Left lung (tissue), 10 donors: Measurements from ENCODE around the gene BCR. TPM values are rescaled to one million over a fixed set of nuclear protein-coding genes. Genes with fewer than 3 reads are reported as not detected.

Experiments
- ATAC-seq: fragments of 200-7000 bp; cut with Tn5 transposase; one replicate; pipeline ENCODE4 v1.9.1; 2020; ENCODE audit warnings: moderate library complexity
- DNase-seq, 4 donors: peaks; one replicate each; pipeline ENCODE4 v3.0.0-alpha.2; 2013 to 2020
- H3K27ac ChIP-seq, 2 donors: fragments of 200-600 bp; sonication (generic) in 1 of 2; one replicate each; pipeline versions ENCODE4 v1.5.0 to v1.8.0; 2020 to 2021
- H3K27me3 ChIP-seq, 2 donors: fragments of 200-600 bp; sonication (generic) in 1 of 2; one replicate each; pipeline versions ENCODE4 v1.5.0 to v1.8.0; 2020 to 2021
- H3K36me3 ChIP-seq, 2 donors: fragments of 200-600 bp; sonication (generic) in 1 of 2; one replicate each; pipeline versions ENCODE4 v1.5.0 to v1.8.0; 2020 to 2021
- H3K4me1 ChIP-seq, 2 donors: fragments of 200-600 bp; one replicate each; pipeline ENCODE4 v1.8.0; 2021
- H3K4me3 ChIP-seq, 2 donors: fragments of 200-600 bp; sonication (generic) in 1 of 2; one replicate each; pipeline versions ENCODE4 v1.5.0 to v1.8.0; 2020 to 2021; ENCODE audit warnings: mild to moderate bottlenecking in 1 of 2
- H3K9me3 ChIP-seq, 2 donors: fragments of 200-600 bp; sonication (generic) in 1 of 2; one replicate each; pipeline versions ENCODE4 v1.5.0 to v1.8.0; 2020 to 2021
- intact Hi-C, 2 donors: fragments of 100-400 bp; cut with DNase I; formaldehyde crosslinking; loops; one replicate each; pipeline versions ENCODE4 v1.11.2 to v1.14.2; 2022
- polyA plus RNA-seq, 6 donors: library from polyadenylated mRNA; unstranded; fragments of 120-200 nt; gene quantifications; one replicate each; pipeline ENCODE4 v1.2.1, GENCODE V29; 2013; ENCODE audit not compliant: insufficient read length in 6 of 6
- total RNA-seq, 2 donors: library from RNA; stranded (reverse); fragmentation: NEBNext Ultra II Directional; extraction: Animal tissue kit (Norgen Biotek cat#: 25700); gene quantifications; one replicate each; pipeline ENCODE4 v1.2.1, GENCODE V29; 2021
- TF ChIP-seq, protein P1 (sequence below), 2 donors: fragments of 200-600 bp; sonication (generic) in 1 of 2; IDR thresholded peaks; one replicate each; pipeline versions ENCODE4 v1.5.0 to v1.8.0; 2021; ENCODE audit warnings: antibody characterized with exemption in 2 of 2
- donor health status: DM: no; HTN: yes; CAD: no.
- donor health status: DM: no; HTN: no; CAD: no.

The BCR gene
- total and polyA plus RNA-seq, 8 donors: 41.1 to 70.4 (median 48.9) TPM

DNA sequence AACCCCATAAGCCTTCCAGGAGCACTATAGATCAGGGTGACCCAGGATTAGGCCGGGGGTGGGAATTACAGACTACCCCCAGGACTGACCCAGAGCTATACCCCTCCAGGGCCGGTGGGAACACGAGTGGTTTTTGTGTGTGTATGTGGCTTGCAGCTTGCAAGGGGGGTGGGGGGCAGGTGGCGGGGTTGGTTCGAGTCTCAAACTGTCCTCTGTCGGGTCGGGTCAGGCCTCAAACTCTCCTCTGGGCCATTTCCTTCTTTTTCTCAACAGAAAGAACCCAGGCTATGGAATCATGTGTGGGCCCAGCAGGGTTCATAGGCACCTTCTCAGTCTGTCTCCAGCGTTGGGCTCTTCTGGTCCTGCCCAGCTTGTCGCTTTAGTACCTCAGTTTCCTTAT is 58.4 kb downstream of the BCR start:
- Histone ChIP-seq H3K9me3 (no peaks in the 10 kb centered on the region), H3K27me3 (no peaks in the 10 kb centered on the region), H3K4me3 (no peak overlapping the region), H3K4me1 (peaks cover 14 to 69% of the 10 kb centered on the region in 2 donors), H3K36me3 (no peaks in the 10 kb centered on the region), H3K27ac (no peak overlapping the region)
- DNase-seq (no peak), ATAC-seq (no peak)
- TF ChIP-seq, protein P1, sequence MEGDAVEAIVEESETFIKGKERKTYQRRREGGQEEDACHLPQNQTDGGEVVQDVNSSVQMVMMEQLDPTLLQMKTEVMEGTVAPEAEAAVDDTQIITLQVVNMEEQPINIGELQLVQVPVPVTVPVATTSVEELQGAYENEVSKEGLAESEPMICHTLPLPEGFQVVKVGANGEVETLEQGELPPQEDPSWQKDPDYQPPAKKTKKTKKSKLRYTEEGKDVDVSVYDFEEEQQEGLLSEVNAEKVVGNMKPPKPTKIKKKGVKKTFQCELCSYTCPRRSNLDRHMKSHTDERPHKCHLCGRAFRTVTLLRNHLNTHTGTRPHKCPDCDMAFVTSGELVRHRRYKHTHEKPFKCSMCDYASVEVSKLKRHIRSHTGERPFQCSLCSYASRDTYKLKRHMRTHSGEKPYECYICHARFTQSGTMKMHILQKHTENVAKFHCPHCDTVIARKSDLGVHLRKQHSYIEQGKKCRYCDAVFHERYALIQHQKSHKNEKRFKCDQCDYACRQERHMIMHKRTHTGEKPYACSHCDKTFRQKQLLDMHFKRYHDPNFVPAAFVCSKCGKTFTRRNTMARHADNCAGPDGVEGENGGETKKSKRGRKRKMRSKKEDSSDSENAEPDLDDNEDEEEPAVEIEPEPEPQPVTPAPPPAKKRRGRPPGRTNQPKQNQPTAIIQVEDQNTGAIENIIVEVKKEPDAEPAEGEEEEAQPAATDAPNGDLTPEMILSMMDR (IDR thresholded peaks at IDR 0.05): no peak
- intact Hi-C loops: no loop called here

DNA sequence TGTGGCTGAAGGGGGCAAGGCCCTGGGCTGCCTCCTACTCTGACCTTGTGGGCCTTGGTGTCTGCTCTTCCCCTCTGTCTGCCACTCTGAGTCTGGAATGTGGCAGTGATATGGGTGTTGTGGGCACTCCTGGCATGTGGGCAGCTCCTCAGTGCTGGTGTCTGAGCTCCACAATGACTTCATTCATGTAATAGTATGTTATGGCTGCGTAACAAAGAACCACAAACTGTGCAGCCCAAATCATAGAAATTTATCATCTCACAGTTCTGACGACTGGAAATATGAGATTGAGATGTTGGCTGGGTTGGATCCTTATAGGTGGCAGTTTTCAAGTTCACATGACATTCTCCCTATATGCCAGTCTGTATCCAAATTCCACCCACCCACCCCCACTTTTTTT is 59.1 kb downstream of the BCR start:
- DNase-seq (no peak), ATAC-seq (no peak)
- Histone ChIP-seq H3K4me1 (peaks cover 10 to 72% of the 10 kb centered on the region in 2 donors), H3K4me3 (no peak overlapping the region), H3K9me3 (no peaks in the 10 kb centered on the region), H3K27me3 (no peaks in the 10 kb centered on the region), H3K36me3 (no peaks in the 10 kb centered on the region), H3K27ac (no peak overlapping the region)
- intact Hi-C loops: no loop called here
- TF ChIP-seq, protein P1 (IDR thresholded peaks at IDR 0.05): no peak

DNA sequence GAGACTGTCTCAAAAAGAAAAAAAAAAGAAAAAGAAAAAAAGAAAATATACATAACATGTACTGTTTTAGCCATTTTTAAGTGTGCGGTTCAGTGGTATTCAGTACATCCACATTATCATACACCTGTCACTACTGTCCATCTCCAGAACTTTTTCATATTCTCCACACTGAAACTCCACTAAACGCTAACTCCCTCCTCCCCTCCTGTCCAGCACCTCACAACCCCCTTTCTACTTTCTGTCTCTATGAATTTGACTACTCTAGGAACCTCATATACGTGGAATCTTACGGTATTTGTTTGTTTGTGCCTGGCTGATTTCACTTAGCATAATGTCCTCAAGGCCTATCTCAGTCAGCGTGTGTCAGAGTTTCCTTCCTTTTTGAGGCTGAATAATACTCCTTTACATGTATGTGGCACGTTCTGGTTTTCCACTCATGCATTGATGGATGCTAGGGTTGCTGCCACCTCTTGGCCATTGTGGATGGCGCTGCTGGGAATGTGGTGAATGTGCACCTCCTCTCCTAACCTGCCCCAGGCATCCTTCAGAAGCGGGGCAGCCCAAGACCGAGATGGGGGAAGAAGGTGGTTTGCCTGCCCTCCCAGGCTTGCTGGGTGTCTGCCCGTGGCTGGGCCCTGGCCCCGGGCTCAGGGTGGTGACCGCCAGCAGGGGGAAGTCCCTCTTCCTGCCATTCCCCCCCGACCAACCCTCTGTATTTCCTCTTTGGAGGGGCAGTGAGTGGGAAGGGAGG is 60.5 kb downstream of the BCR start:
- Histone ChIP-seq H3K27ac (peak overlapping the region in 1 of 2 donors; percentile 55), H3K4me1 (peaks cover 10 to 78% of the 10 kb centered on the region in 2 donors), H3K27me3 (no peaks in the 10 kb centered on the region), H3K36me3 (no peaks in the 10 kb centered on the region), H3K9me3 (no peaks in the 10 kb centered on the region), H3K4me3 (no peak overlapping the region)
- TF ChIP-seq, protein P1 (IDR thresholded peaks at IDR 0.05): peak in 1 of 2 donors; percentile 27
- DNase-seq (no peak), ATAC-seq (peak; percentile 49)
- intact Hi-C loops: no loop called here

DNA sequence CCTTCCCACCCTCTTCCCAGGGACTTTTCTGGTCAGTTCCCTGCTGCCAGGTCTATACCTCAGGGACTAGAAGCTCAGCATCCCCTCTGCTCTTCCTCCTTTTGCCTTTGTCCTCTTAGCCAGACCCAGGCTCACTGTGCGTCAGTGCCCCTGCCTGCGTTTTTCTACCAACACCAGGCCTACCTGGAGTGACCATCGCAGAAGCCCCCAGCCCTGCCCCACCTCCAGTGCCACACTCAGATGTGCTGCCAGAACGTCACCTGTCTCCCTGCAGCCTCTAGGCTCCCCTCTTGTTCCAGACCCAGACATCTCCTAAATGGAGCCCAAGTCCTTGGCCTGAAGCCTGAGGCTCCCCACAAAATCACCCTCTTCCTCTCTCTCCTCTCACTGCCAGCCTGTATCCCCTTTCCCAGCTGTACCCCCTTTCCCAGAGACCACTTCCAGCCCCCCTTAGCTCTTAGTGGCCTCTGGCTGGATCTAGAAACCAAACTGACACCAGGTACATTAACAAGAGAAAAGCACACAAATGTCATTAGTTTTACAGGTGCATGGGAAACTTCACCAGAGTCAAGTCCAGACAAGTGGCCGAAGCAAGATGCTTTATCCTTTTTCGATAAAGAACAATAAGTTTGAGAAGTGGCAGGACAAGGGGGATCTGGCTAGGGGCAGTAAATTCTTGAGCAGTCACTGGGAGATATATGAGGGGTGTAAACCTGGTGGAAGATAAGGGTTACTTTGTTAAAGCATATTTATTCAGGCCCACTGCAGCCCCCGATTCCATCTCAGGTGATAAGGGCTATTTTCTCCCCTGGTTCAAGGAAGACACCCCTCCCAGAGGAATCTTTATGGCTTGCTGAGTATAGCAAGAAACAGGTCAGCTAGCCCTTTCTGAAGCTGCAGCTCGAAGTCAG is 61.5 kb downstream of the BCR start:
- Histone ChIP-seq H3K9me3 (no peaks in the 10 kb centered on the region), H3K27me3 (no peaks in the 10 kb centered on the region), H3K4me1 (peaks cover 10 to 72% of the 10 kb centered on the region in 2 donors), H3K4me3 (no peak overlapping the region), H3K36me3 (no peaks in the 10 kb centered on the region), H3K27ac (peak overlapping the region in 1 of 2 donors; percentile 55)
- ATAC-seq (no peak), DNase-seq (peak in 1 of 4 donors; percentile 43)
- TF ChIP-seq, protein P1 (IDR thresholded peaks at IDR 0.05): no peak
- intact Hi-C loops: no loop called here

DNA sequence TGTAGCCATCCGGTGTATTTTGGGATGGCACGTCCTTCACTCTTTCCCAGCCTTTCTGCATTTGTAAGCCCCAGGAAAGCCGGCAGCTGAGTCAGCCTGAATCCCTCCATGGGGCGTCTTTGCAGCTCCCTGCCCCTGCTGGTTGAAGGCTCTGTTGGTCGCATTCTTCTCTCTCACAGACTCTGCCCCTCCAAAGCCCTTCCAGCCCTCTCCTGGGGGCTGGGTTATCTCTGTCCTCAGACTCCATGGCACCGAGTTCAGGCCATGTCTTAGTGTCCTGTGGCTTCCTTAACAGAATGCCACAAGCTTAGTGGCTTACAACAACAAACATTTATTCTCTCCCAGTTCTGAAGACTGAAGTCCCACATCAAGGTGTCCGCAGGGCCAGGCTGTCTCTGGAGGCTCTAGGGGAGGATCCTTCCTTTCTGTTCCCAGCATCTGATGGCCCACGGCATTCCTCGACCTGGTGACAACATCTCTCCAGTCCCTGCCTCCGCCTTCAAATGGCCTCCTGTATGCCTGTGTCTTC is 62.2 kb downstream of the BCR start:
- TF ChIP-seq, protein P1 (IDR thresholded peaks at IDR 0.05): no peak
- no peaks in the 10 kb centered on the region for H3K27me3 ChIP-seq
- H3K27ac ChIP-seq: peak overlapping the region in 1 of 2 donors; percentile 5
- H3K9me3 ChIP-seq: no peaks in the 10 kb centered on the region
- DNase-seq (peak in 1 of 4 donors; percentile 23), ATAC-seq (no peak)
- intact Hi-C loops: no loop called here
- no peaks in the 10 kb centered on the region for H3K36me3 ChIP-seq
- peaks cover 4 to 72% of the 10 kb centered on the region in 2 donors for H3K4me1 ChIP-seq
- no peak overlapping the region for H3K4me3 ChIP-seq
